H4 (cell line): Measurements from ENCODE around the gene CCT8L2. TPM values are rescaled to one million over a fixed set of nuclear protein-coding genes. Genes with fewer than 3 reads are reported as not detected.
"Not testable (repeated sequence)": the region's sequence is repeated elsewhere in the genome, so short reads cannot be mapped to it uniquely, and the experiment has no call there.

Experiments
- DNase-seq: peaks from one replicate; pipeline ENCODE4 v3.0.0-alpha.2; 2015; ENCODE audit warnings: low spot score
- total RNA-seq: library from RNA; depleted of rRNA; stranded (reverse); fragments of >200 nt; shearing (Covaris generic); gene quantifications from 2 replicates; pipeline ENCODE4 v1.2.3, GENCODE V29; 2014; rRNA removed

Gene CCT8L2
- not detected in 2 replicates for total RNA-seq

DNA sequence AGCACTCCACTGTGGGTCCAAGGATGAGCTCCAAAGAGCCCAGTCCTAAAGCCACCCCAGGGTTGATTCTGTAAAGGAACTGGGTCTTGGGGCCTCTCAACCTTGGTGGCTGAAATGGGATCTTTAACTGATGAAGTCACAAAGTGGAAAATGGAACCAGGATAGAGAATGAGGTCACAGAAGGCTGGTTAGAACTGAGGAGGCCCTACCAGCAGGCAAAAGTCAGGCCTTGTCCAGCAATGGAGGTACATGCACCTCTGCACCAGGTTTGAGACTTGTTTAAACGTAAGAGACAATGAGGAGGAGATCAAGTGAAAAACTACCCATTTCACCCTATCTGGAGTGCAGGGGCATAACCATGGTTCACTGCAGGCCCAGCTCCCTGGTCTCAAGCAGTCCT lies at the start of gene CCT8L2:
Gene CCT8L2 (minus strand): TSS at position 101 of the 400 bp plus-strand sequence. CDS start 260 bp downstream, outside the sequence.
- DNase-seq, result not testable (repeated sequence)

- DNase-seq, result not testable (repeated sequence)
These were observed 42.8 kb upstream of the CCT8L2 start for GRCh38 chr22:16635442-16635841.

DNA sequence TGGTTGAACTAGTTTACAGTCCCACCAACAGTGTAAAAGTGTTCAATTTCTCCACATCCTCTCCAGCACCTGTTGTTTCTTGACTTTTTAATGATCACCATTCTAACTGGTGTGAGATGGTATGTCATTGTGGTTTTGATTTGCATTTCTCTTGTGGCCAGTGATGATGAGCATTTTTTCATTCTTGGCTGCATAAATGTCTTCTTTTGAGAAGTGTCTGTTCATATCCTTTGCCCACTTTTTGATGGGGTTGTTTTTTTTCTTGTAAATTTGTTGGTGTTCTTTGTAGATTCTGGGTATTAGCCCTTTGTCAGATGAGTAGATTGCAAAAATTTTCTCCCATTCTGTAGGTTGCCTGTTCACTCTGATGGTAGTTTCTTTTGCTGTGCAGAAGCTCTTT lies 41.5 kb upstream of the CCT8L2 start:
- DNase-seq, result not testable (repeated sequence)

GRCh38 chr22:16628476-16628875 lies 35.9 kb upstream of the CCT8L2 start:
- DNase-seq, result not testable (repeated sequence)

DNA sequence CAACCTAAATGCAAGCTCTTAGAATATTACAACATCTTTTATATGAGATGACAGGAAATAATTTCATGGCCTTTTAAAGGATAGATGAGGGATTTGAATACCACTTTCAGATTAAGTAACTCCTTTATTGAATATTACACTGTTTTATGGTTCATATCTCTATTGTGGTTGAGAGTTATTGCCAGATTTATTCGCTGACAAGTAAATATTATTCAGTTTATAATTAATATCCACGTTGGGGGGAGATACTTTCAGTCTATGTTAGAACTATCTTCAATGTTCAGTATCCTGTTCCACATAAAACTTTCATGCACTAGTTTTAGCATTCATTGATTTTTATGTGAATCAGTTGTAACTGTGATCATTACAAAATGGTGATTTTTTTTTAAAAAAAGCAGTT lies 32.4 kb upstream of the CCT8L2 start:
- not testable (repeated sequence) for DNase-seq

GRCh38 chr22:16623595-16623994 lies 31.0 kb upstream of the CCT8L2 start:
- not testable (repeated sequence) for DNase-seq

- DNase-seq, result not testable (repeated sequence)
These were observed 24.9 kb upstream of the CCT8L2 start for GRCh38 chr22:16617516-16617915.

- DNase-seq, result not testable (repeated sequence)
These were observed 23.9 kb upstream of the CCT8L2 start for GRCh38 chr22:16616390-16616938.

DNA sequence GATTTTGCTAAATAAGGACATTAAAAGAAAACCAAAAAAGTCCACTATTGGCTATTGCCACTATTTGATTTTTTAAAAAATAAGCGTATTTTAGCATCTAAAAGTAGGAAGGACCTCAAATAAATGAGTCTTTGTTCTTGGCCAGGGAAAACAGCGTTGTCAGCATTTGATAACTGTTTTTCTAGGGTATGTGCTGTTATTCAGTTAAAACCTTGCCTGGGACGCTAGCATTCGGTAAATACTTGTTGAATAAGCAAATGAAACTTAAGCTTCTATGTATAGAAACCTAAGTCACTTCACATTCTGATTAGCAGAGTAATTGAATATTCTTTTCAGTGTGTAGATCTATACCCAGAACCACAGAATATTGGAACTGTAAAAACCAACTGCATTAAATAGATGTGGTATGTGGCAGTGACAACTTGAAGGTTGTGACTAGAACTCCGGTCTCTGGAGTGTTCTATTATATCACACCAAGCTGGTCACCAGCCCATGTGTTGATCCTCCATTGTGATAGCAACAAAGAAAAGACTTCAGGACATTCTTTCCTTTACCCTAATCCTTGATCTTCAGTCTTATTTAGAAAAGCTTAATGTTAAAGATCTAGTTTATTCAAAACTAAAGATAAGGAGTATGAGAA lies 23.1 kb upstream of the CCT8L2 start:
- DNase-seq, result not testable (repeated sequence)

DNA sequence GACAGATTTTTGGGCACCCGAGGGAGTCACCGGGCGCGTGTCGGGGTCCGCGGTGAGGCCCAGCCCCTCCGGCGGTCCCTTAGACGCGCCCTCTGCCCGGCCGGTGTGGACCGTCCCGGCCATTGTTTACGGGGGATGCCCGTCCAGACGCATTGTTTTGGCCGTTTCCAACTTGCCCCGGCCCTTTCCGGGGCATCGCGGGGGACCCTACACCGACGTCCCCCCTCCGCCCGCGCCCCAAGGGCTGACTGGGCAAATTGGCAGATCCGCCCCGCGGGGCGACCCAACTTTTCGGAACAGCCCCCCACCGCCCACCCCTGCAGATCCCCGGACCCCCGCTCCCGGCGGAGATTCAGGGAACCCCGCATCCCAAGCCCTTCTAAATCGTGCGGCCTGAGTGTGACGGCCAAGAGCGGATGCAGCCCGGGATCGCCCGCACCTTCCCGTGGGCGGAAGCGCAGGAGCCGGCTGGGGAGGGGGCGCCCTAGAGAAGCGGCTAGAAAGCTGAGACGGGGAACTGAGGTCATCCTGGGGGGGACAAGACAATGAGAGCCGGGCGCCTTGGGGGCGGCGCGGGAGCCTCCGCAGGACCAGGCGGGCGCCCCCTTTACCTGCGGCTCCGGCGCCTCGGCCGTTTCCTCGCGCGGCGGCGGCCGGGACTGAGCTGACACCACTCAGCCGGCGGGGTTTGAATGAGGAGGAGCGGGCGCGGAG lies 17.1 kb upstream of the CCT8L2 start:
- no peak for DNase-seq

GRCh38 chr22:16608931-16609330 lies 16.3 kb upstream of the CCT8L2 start:
- no peak for DNase-seq

GRCh38 chr22:16604257-16604998 lies 11.8 kb upstream of the CCT8L2 start:
- DNase-seq, result not testable (repeated sequence)

GRCh38 chr22:16603770-16604242 lies 11.2 kb upstream of the CCT8L2 start:
- not testable (repeated sequence) for DNase-seq

- no peak for DNase-seq
These were observed 10.8 kb upstream of the CCT8L2 start for GRCh38 chr22:16603448-16603768.

- not testable (repeated sequence) for DNase-seq
These were observed 10.3 kb upstream of the CCT8L2 start for GRCh38 chr22:16602728-16603447.

DNA sequence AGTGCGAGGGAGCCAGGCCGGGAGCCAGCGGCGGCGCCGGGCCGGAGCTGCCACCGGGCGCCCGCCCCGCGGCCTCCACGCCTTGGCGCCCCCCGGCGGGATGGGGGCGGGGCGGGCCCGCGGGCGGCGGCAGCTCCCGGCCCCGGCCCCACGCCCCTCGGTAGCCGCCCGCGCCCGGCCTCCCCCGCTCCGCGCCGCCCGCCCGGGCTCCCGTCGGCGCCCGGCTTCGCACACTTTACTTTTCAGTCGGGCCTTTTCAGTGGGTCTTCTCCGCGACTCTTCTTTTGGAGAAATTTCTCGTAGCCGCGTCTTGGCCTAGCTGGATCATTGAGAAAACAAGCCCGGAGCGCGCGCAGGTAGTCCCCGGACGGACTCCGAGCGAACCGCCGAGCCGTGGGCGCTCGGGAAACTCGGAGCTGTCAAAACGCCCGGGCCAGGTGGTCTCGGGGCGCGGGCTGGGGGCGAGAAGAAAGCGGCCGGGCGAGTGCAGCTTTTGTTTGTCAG lies 9.7 kb upstream of the CCT8L2 start:
- DNase-seq, result not testable (repeated sequence)

DNA sequence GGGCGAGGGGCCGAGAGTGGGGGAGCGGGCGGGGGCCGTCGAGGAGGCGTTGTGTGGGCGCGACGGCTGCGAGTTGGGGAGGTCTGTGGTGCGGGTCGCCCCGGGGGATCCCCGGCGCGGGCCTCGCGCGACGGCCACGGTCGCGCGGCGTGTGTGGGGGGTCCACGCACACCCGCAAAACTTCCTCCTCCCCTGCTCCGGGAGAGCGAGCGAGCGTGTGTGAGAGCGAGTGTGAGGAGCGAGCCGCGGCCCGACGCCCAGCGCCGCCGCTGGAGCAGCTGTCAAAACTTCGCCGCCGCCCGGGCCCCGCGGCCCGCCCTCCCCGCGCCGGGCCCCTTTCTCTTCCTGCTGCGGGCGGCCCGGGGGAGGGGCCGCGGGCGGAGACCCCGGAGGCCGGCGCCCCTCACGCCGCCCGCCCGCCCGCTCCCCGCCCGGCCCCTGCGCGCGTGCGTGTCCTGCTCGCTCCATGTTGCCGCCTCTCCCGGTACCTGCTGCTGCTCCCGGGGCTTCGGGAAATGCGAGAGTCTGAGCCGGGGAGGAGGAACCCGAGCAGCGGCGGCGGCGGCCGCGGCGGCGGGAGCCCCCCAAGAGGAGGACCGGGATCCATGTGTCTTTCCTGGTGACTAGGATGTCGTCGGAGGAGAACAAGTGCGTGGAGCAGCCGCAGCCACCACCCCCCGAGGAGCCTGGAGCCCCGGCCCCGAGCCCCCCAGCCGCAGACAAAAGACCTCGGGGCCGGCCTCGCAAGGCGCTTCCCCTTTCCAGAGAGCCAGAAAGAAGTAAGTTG lies 9.0 kb upstream of the CCT8L2 start:
- no peak for DNase-seq

DNA sequence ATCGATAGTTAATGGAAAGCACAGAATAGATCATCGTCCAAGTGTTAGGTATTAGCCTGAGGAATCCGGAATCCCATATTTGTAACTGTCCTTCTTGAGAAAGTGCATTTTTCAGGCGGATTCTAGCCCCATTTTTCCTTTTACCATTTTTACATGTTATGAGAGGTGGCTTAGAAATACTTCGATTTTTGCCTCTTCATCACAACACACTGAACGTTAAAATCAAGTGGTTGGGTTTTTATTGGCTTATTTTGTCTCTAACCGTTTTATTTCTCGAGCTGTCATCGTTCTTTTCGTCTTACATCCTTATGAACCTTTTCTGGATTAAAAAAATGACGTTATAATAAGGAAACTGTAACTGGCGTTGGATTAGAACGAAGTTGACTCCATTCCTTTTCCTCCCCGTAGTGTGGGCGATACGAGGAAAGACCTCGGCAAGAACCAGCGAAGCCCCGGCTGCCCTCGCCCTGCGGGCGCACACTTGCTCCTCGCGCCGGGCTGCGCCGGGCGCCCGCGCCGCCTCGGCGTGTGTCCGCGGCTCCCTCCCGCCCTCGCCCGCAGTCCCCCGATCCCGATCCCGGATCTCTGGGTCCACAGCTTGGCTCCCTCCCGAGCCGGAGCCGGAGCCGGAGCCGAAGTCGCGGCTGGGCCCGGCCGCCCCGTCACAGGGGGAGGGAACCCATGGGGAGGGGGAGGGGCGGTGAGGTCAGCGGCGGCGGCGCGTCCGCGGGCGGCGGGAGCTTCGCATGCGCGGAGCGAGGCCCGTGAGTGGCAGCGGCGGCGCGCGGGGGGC lies 8.2 kb upstream of the CCT8L2 start:
- DNase-seq, result not testable (repeated sequence)

DNA sequence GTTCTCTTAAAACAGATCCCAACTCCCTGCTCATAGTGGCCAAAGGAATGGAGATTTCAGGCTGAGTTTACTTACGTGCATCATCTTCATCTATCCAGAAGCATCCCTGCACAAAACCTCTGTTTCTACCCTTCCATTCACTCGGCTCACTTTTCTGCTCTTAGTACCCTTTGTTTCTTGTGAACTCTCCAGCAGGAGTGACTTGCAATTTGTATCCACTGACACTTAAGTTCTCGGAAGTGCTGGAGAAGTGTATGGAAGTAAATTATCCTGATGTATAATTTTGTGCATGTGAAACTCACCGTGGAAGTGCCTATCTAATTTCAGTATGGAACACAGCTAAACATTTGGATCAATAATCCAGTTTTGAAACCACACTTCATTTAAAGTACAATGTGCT lies 7.0 kb upstream of the CCT8L2 start:
- not testable (repeated sequence) for DNase-seq

DNA sequence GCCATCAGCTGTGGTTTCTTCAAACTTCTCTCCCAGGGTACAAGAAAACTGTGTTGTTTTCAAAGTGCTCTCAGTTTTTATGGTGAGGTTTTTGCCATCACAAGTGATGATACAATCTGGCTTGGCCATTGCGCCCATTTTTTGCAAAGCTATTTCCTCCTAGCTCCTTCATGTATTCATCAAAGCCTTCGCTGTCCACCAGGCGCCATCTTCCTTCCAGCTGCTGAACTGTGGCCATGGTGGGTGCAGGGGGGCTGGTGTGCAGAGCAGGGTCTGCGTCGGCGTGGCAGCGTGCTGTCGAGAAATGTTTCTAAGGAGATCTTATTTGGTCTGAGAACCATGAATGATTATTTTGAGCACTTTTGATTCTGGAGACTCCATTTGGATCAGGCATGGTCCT lies 2.6 kb upstream of the CCT8L2 start:
- DNase-seq, result not testable (repeated sequence)
